ENCODE data around the gene NDUFA8.

NDUFA8 gene

DNA sequence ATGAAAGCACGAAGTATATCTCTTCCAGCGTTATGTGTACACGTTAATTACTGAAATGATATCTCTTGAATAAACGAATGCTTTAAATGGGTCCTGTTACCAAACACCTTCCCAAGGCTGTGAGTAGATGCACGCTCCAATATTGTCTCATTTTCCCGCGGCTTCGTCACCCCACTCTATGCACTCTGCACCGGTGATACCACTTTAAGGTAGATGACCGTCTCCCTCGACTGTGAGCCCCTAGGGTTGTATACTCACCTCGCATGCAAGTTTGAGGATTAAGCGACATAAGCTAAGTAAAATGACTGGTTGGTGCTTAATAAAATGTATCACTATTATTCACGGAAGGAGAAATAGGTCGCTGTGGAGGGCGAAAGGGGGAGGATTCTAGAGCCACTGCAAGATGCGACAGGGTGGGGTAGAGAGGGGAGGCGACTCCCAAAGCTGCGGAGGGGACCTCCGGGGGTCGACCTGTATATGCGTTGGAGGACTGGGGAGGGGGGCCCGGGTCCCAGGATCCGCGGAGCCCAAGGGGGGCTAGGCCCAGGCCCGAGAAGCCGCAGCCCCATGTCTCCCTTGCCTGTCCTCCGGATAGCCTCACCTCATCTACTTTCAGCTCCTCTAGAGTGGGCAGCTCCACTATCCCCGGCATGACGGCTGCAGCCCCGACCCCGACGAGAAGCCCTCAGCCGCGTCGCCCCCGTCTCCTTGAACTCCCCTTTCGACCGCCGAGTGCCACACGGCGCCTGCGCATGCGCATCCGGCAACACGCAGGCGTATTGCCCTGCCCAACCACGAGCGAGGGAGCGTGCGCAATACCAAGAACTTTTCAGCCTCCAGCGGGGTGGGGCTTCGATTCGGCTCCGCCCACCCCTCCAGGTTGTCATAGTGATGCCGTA is at the start of gene NDUFA8, which contains the start of gene MORN5:
Gene NDUFA8 (minus strand): TSS at position 754 of the 899 bp plus-strand sequence. CDS start 102 bp downstream, at position 652.
Gene MORN5 (plus strand): TSS at position 883 of the 899 bp plus-strand sequence. CDS start 65 bp downstream, outside the sequence.
- peak; percentile 68 for FAIRE-seq

DNA sequence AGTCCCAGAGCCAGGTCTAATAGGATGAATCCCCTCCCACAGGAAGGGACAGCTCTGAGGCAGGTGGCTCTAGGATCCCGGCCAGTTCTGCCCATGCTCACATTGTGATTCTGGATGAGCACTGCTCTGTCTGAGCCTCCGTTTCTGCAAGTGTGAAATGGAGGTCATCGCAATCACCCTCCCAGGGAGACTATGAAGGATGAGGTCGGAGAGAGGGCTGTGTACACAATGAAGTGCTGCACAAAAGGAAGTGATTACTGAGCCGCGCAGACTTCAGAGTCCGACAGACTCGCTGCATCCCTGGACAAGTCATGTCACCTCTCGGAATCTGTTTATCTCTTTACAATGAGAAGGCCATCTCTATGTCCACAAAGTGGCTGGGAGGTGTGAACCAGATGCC is 47.5 kb upstream of the NDUFA8 start:
- no peak for FAIRE-seq

DNA sequence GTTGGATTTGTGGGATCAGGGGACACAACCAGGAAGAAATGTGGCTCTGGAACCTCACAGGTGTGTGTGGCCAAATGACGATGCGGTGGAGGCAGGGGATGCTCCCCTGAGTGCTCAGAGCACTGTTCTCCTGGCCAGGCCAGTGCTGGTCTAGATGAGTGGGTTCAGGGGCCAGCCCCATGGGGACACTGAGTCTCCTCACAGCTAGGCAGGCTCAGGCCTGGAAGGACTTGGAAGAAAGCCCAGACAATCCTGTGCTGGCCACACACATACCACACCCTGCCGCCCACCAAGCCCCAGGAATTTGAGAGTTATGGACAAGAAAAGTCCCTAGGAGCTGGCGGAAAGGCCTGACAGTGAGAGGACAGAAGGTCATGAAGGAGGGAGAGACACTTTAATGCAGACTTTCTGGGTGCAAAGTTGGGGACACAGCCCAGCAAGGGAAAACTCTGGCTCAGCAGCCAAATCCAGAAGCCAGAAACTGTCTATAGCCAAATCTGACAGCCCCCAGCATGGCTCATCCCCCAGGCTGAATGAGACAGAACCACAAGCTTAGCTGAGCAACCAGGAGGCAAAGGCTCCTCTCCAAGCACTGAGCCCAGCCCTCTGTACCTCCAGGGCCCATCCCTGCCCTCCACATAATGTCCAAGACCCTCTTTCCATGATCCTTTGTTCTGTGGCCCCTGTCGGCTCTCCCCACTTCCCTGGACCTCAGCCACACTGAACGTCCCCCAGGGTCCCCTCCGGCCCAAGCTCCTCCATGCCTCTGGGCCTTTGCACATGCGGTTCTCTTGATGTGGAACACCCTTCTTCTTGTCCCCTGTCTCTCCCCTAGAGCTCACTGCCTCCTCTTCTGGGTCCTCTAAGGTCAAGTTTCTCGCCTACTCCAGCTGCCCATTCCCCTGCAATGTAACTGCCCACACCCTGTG is 46.8 kb upstream of the NDUFA8 start:
- no peak for FAIRE-seq

DNA sequence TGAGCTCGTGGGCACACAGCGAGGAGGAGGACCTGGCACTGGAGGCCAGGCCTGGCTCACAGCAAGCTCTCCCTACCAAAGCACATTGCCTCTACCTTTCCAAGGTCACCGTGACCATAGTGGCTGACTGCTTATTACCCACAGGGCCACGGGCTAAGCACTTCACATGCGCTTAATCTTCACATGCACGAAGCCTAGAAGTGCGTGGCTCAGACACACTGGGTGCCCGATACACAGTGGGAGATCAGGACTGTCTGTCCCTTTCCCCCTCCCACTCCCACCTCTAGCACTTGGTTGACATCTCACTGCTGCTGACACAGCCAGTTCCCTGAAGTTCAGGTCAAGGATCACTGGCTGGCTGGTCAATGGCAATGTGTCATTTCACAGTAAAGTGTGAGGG is 45.6 kb upstream of the NDUFA8 start:
- no peak for FAIRE-seq

DNA sequence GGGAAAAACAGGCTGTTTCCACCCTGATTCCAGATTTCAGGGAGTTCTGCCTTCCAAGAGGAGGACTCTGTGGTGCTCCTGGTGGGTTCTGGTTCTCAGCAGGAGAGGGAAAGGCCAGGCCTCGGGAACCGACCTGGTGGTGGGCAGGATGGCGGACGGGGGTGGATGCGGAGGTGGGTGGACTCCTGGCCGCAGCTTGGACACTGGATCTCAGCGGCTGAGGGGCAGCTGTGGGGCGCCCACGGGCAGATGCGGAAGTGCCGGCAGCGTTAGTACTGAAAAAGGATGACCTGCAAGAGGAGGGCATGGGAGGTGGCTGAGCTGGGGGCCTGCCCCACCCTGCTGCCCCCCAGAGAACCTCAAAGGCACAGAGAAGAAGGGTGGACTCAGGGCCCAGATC is 44.9 kb upstream of the NDUFA8 start:
- FAIRE-seq, result no peak

DNA sequence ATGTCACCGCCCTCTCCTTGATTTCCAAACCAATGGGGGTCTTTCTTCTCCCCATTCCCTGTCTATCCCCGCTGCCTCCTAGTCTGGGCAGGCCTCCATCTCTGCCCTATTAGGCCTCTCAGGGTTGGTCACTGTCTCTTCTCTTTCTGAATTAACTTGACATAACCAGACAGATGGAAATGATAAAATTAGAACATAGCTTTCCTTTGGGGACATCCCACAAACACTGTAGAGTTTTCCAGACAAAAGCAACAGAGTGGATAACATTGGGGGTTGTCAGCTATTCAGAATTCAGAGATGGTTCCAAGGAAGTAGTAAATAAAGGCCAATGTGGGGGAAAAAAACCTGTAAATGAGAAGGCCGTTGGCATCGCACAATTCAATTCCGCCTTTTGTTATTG is 44.5 kb upstream of the NDUFA8 start:
- no peak for FAIRE-seq

DNA sequence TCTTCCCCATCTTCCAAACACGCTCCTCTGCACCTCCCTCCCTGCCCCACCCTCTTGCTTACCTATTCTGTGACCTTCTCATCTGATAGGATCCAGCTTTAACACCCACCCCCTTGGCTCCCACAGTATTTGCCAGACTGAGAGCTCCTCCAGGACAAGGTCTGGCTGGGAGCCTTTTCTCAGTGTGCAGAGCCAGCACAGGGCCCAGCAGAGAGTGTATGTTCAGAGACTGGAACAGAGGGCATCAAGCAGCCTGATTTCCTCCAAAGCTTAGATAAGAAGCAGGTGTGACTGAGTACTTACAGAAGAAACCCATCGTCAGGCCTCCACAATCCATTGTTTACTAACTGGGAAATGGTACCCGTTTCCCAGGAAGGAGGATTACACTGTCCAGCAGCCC is 42.5 kb upstream of the NDUFA8 start:
- no peak for FAIRE-seq

DNA sequence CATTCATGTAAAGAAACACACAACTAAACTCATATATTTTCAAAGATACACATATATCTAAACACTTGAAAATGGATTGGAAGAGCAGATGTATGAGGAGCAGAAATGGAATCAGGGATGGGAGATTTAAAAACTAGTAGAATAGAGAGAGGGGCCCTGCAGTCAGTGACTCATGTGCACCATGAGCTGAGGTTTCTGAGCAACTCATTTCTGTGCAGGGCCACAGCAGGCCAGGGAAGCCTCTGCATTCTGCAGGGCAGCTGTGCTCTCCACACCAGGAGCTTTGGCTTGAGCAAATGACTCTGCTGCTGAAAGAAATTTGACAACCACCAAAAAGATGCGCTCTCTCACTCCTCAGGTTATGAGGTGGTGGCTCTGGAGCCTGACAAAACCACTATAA is 42.1 kb upstream of the NDUFA8 start:
- no peak for FAIRE-seq

DNA sequence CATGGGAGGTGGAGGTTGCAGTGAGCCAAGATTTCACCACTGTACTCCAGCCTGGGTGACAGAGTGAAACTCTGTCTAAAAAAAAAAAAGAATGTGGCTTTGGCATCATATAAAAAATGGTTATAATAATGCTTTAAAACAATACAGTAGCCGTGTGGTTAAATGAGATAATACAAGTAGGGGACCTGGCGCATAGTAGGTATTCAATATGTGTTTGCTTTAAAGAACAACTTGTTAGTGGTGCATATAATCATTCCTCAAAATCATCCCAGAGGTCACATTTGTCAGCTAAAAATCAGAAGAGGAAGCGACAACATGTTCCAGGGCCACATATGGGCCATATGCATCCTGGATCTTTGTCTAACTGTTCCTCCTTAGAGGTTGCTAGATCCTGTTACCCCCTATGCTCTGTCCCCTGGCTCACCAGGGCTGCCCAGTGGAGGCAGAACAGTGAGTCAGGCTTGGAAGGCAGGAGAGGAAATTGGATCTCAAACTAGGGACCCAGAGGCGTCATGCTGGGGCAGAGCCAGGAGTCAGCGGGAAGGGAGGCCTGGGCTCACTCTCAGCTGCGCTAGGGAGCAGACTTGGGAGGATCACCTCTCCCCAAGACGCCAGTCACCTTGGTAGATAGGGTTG is 41.5 kb upstream of the NDUFA8 start:
- no peak for FAIRE-seq

DNA sequence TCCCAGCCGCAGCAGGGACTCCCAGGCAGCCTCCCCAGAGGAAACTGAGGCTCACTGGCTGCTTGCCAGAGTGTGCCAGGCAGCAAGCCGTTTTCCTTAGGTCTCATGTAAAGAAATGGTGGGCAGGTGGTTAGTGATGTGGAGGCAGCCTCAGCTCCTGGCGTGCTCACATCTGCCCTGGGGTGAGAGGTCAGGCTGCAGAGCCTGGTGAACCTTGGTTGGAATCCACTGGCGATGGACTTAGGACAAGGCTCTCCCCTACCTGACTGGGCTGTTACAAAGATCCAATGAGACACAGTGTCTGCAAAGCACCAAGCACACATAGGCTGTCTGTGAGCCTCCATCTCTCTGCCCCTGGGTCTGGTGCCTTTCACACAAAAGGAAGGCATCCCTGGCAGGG is 38.3 kb upstream of the NDUFA8 start:
- FAIRE-seq, result no peak

DNA sequence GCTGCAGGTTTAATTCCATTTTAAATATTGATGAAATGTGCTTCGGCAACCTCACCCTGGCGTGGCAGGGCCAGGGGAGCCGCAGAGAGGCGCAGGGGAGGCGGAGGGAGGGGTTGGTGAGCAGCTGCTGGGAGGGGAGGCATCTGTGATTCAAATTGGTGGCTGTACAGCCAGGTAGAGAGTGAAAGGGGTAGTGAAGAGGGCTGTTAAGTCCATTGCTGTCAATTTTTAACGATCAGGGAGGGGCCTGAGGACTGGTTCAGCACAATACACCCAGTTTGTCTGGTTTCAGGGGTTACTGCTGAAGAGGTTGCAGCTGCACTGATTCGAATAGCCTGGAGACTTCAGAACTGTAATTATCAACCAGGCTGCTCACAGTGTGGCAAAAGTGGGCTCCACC is 37.8 kb upstream of the NDUFA8 start:
- no peak for FAIRE-seq

DNA sequence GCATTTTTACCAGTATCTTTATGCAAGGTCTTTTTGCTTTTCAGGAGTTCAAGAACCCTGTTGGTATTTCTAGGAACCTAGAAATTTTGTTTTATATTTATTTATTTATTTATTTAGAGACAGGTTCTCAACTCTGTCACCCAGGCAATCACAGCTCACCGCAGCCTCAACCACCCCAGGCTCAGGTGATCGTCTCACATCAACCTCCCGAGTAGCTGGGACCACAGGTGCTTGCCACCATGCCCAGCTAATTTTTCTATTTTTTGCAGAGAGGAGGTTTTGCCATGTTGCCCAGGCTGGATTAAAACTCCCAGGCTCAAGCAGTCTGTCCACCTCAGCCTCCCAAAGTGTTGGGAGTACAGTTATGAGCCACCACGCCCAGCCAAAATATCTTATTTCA is 36.3 kb upstream of the NDUFA8 start:
- no peak for FAIRE-seq

DNA sequence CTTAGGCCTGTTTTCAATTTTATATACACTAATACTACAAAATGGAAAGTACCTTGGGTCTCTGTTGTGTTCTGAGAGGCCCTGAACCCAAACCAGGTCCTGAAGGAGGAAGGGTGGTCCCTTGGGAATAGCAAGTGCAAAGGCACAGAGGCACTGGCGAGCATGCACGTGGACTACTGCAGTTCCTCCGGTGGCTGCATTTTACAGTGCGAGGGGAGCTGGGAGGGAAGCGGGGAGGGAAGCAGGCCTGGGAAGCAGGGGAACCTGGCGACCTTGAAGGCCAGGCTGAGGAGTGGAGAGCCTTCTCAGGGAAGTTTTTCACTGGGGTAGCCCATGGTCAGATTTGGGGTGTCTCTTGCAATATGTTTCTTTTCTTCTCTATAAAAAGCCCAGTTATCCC is 34.1 kb upstream of the NDUFA8 start:
- no peak for FAIRE-seq

DNA sequence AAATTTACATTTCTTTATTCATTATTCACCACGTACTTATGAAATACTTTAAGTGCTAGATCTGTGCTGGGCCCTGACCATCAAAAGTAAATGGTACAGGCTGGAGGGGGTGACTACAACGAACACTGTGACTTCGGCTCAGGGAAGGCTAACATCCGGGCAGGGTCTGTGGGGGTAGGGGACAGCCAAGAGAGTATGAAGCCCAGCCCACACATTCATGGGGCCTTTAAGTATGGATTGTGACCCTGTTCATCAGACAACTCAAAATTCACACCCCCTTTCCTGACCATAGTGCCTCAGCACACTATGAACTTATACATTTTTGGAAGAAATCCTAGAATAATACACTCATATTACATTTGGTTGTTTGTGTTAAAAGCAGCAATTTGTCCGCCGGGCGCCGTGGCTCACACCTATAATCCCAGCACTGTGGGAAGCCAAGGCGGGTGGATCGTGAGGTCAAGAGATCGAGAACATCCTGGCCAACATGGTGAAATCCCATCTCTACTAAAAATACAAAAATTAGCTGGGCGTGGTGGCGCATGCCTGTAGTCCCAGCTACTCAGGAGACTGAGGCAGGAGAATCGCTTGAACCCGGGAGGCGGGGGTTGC is 33.4 kb upstream of the NDUFA8 start:
- no peak for FAIRE-seq

DNA sequence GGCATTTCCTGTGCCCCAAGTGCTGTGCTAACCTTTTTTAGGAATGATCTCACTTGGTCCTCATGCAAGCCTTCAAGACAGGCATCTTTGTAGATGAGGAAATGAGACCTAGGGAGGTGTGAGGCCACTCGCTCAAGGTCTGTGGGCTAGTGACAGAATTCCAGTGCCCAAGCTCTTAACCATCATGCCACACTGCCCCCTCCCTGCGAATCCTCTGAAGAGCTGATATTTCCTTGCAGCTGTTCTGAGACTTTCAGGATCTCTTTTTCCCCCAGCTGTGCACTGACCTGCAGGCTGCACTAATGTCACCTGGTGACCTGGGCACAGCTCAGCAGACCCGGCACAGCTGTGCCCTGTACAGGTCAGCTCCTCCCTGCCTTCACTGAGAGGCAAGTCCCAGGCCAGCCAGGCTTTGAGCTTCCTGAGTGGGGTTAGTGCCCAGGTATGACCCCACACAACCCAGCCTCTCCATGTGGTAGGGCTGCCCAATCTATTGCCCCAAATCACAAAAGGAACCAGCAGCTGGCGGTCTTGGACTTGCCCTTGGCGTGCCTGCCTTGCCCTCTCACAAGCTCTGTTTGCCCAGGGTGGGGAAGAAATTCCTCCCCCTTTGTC is 32.8 kb upstream of the NDUFA8 start:
- FAIRE-seq, result no peak

DNA sequence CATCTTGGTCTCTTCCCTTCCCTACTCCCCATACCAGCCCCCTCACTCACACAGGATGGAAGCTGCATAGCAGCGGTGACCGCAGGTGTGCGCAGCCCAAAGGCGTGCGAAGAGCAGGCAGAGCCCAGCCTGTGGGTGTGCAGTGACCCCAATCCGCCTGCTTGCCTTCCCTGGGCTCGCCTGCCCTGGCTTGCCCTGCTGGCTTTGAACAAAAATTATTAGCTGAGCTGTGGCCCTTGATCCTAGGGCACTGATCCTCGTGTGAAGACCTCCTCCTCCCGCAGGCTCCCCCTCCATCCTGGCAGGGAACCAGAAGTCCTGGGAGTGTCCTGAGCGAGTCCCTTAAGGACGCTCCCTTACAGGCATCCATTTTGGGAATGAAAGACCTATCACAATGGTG is 32.0 kb upstream of the NDUFA8 start:
- FAIRE-seq, result no peak

DNA sequence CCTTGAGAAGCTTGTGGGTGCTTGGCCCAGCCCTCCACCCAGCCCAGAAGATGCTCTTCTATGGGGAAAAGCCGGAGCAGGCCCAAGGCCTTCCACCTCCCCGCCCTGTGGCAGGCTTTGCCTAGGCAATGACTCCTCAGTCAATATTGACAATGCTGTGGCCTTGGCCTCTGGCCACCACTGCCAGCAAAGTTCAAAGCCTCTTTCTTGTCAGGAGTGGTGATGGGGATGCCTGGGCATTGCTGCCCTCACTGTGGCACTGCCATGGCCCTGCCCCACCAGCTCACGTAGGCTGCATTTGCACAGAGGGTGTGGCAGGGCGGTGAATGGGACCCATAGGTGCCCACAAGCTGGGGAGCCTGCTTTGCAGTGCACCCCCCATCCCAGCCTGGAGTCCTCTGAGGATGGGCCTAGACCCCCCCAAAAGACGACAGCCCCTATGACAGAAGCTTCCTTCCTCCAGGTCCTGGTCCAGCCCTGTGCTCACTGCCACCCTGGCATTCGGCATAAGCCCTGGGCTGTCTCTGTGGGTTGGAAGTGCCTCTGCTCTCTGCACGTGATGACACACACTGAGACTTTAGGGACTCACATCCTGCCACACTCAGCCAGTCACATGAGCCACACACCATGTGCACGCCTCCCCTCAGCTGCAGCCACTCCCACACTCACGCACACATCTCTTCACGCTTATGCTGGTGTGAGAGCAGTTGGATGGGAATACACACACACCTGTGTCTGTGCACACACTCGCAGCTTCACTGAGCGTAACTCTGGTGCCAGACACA is 31.2 kb upstream of the NDUFA8 start:
- FAIRE-seq, result no peak

DNA sequence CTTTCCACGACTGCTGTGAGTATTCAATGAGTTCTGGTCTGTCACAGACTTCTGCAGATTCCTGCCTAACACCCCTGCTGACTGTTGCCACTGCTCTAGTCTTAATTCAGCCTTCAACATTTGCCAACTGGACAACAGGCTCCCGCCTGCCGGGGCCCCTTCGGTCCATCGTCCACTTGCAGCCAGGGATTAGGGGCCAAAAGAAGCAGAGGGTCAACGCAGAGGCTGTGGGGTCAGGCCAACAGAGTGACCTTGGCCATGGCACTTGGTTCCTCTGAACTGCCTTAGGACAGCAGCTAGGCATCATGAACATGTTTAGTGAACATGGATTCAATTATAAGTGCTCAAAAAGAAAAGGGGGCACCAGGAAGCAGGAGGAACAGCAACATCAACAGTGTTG is 28.8 kb upstream of the NDUFA8 start:
- FAIRE-seq, result no peak

DNA sequence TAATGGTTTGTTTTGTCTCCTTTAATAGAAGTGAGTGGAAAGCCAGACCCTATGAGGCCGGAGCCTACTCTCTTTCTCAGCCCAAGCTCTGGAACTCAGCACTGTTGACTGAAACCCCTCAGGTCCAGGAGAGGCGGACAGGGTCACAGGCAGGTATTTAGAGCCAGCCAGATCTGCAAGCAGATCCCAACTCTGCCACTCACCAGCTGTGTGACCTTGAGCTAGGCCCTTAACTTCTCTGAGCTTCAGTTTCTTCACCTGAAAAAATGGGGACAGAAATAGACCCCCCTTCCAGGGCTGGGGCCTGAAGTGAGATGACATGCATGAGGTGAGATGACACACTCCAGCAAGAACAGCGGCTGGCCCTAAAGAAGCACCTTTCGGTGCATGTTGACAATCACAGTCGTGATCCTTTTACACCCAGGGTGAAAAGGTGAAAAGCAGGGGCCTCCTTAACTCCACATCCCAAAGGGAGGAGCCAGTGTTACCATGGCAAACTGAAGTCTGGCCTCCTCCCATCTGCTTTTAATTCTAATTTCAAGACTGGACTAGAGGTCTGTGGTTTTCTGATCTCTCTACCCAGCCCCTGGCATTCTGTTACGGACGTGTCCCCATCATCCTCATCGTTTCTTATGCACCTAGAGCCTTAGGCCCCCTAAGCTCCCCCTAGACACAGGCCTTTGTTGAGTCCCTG is 27.3 kb upstream of the NDUFA8 start:
- no peak for FAIRE-seq

DNA sequence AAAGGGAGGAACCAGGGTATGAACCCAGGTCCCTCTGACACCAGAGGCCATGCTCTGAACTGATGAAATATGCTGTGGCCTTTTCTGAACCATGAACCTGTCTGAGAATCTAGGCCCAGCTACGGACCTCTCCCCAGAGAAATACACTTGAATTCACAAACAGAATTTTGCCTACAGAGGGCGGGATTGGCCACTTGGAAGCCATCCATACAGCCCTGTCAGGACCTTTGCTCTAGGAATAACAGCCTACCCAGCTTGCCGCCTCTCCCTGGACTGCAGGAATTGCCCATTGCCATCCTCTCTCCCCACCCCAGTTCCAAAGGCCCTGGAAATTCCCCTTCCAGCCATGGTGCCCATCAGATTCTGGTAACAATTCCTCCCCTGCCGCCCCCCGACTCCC is 26.7 kb upstream of the NDUFA8 start:
- no peak for FAIRE-seq

DNA sequence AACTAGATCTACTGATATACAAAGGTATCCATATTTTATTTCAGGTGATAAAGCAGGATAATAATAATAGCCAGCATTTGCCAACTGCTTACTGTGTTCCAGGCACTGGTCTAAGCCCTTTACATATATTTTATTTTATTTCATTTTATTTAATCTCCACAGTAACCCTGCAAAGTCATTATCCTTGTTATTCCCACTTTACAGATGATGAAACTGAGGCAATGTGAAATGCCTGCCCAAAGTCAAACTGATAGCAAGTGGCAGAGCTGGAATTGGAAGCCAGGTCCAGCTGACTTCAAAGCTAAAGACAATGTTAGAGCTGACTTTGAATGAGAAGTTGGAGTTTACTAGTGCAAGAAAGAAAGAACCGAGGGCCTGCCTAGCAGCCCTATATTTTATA is 25.0 kb upstream of the NDUFA8 start:
- no peak for FAIRE-seq
